HG03460 (cell line): ENCODE measurements around the gene CPVL.

Experiments used
- ATAC-seq: cut with Tn5 transposase; IDR thresholded peaks from one replicate; pipeline ENCODE4 v1.9.1; 2021; ENCODE audit not compliant: unreplicated experiment

The CPVL gene

GRCh38 chr7:29007127-29007526, 139.2 kb downstream of the CPVL start:
- ATAC-seq, result no peak

GRCh38 chr7:29005829-29006228, 140.5 kb downstream of the CPVL start:
- no peak for ATAC-seq

- no peak for ATAC-seq
Observed at GRCh38 chr7:29005406-29005805, 140.9 kb downstream of the CPVL start.

- no peak for ATAC-seq
Observed at GRCh38 chr7:29003703-29004102, 142.6 kb downstream of the CPVL start.

- no peak for ATAC-seq
Observed at GRCh38 chr7:29000717-29001076, 145.6 kb downstream of the CPVL start.

- no peak for ATAC-seq
Observed at GRCh38 chr7:28999895-29000716, 146.2 kb downstream of the CPVL start.

GRCh38 chr7:28999427-28999826, 146.9 kb downstream of the CPVL start:
- ATAC-seq, result no peak

- no peak for ATAC-seq
Observed at GRCh38 chr7:28998105-28998504, 148.2 kb downstream of the CPVL start.

GRCh38 chr7:28996836-28997235, 149.5 kb downstream of the CPVL start:
- no peak for ATAC-seq

- no peak for ATAC-seq
Observed at GRCh38 chr7:28993371-28993770, 153.0 kb downstream of the CPVL start.

GRCh38 chr7:28992798-28993197, 153.5 kb downstream of the CPVL start:
- ATAC-seq, result no peak

GRCh38 chr7:28990200-28990960, 156.0 kb downstream of the CPVL start:
- ATAC-seq, result no peak

GRCh38 chr7:28989211-28989980, 156.9 kb downstream of the CPVL start:
- ATAC-seq, result no peak

- no peak for ATAC-seq
Observed at GRCh38 chr7:28988810-28989209, 157.5 kb downstream of the CPVL start.

- no peak for ATAC-seq
Observed at GRCh38 chr7:28988091-28988490, 158.2 kb downstream of the CPVL start.

- ATAC-seq, result no peak
Observed at GRCh38 chr7:28986765-28987110, 159.6 kb downstream of the CPVL start.

GRCh38 chr7:28986028-28986764, 160.1 kb downstream of the CPVL start:
- no peak for ATAC-seq

GRCh38 chr7:28984631-28985030, 161.7 kb downstream of the CPVL start:
- no peak for ATAC-seq

- ATAC-seq, result no peak
Observed at GRCh38 chr7:28984217-28984616, 162.1 kb downstream of the CPVL start.

GRCh38 chr7:28983396-28984190, 162.7 kb downstream of the CPVL start:
- no peak for ATAC-seq
